NT2/D1 (cell line): Measurements from ENCODE around the gene LNPK.

Experiments
- SUZ12 ChIP-seq: IDR thresholded peaks from 2 replicates; pipeline ENCODE4 v1.6.1; 2011; ENCODE audit not compliant: insufficient read length, insufficient read depth; ENCODE audit errors: extremely low read depth
- YY1 ChIP-seq: IDR thresholded peaks from 2 replicates; pipeline ENCODE4 v1.6.1; 2011; ENCODE audit not compliant: insufficient read length, insufficient read depth
- ZNF274 ChIP-seq: IDR thresholded peaks from 2 replicates; pipeline ENCODE4 v1.6.1; 2011; ENCODE audit warnings: mild to moderate bottlenecking, low read depth, low read length

GRCh38 chr2:175904035-175904434, 98.0 kb downstream of the LNPK start:
- TF ChIP-seq YY1 (no peak), SUZ12 (no peak), ZNF274 (no peak)
